A673 (cell line): ENCODE data around the gene CEP170B.

Experiments used
- EZH2 ChIP-seq: fragments of 200-600 bp; sonication (generic); IDR thresholded peaks from 2 replicates; pipeline ENCODE4 v1.6.1; 2017; ENCODE audit warnings: borderline replicate concordance, low read depth, mild to moderate bottlenecking, mixed read lengths, antibody characterized with exemption, low read length; ENCODE audit not compliant: poor library complexity, severe bottlenecking
- TF ChIP-seq, protein P1 (sequence below): fragments of 300-800, 200-600 bp; sonication (generic); conservative IDR thresholded peaks from 2 replicates; pipeline ENCODE4 v1.5.1; 2017; ENCODE audit warnings: low read depth, mild to moderate bottlenecking, antibody characterized with exemption, low read length, moderate library complexity, mixed read lengths

GRCh38 chr14:104894331-104895206, 29.5 kb downstream of the CEP170B start:
- TF ChIP-seq, protein P1, sequence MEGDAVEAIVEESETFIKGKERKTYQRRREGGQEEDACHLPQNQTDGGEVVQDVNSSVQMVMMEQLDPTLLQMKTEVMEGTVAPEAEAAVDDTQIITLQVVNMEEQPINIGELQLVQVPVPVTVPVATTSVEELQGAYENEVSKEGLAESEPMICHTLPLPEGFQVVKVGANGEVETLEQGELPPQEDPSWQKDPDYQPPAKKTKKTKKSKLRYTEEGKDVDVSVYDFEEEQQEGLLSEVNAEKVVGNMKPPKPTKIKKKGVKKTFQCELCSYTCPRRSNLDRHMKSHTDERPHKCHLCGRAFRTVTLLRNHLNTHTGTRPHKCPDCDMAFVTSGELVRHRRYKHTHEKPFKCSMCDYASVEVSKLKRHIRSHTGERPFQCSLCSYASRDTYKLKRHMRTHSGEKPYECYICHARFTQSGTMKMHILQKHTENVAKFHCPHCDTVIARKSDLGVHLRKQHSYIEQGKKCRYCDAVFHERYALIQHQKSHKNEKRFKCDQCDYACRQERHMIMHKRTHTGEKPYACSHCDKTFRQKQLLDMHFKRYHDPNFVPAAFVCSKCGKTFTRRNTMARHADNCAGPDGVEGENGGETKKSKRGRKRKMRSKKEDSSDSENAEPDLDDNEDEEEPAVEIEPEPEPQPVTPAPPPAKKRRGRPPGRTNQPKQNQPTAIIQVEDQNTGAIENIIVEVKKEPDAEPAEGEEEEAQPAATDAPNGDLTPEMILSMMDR = no peak
- TF ChIP-seq EZH2 = no peak
